Measurements from ENCODE around the gene KCNE3. TPM values are rescaled to one million over a fixed set of nuclear protein-coding genes. Genes with fewer than 3 reads are reported as not detected.
A peak's percentile ranks its signal among the peaks of the same experiment; 100 is the strongest.

The KCNE3 gene
- total and polyA plus RNA-seq, 2 of the 13 experiments (the other 11 are each of a cell fraction or from before 2014, with no cell fraction given) = 0.33 to 2.2 TPM

GRCh38 chr11:74462009-74462408 lies 5.3 kb downstream of the KCNE3 start (continued):
- no peak for TF ChIP-seq ZNF770 (CRISPR knock-in tag; IDR thresholded peaks at IDR 0.05)
- TF ChIP-seq ZNF569 (CRISPR knock-in tag; IDR thresholded peaks at IDR 0.05; ENCODE audit: borderline replicate concordance) = no peak
- no peak for TF ChIP-seq ZNF709 (CRISPR knock-in tag; IDR thresholded peaks at IDR 0.05)
- TF ChIP-seq ZNF766 (CRISPR knock-in tag; IDR thresholded peaks at IDR 0.05; ENCODE audit: borderline replicate concordance) = no peak
- TF ChIP-seq, protein P1, sequence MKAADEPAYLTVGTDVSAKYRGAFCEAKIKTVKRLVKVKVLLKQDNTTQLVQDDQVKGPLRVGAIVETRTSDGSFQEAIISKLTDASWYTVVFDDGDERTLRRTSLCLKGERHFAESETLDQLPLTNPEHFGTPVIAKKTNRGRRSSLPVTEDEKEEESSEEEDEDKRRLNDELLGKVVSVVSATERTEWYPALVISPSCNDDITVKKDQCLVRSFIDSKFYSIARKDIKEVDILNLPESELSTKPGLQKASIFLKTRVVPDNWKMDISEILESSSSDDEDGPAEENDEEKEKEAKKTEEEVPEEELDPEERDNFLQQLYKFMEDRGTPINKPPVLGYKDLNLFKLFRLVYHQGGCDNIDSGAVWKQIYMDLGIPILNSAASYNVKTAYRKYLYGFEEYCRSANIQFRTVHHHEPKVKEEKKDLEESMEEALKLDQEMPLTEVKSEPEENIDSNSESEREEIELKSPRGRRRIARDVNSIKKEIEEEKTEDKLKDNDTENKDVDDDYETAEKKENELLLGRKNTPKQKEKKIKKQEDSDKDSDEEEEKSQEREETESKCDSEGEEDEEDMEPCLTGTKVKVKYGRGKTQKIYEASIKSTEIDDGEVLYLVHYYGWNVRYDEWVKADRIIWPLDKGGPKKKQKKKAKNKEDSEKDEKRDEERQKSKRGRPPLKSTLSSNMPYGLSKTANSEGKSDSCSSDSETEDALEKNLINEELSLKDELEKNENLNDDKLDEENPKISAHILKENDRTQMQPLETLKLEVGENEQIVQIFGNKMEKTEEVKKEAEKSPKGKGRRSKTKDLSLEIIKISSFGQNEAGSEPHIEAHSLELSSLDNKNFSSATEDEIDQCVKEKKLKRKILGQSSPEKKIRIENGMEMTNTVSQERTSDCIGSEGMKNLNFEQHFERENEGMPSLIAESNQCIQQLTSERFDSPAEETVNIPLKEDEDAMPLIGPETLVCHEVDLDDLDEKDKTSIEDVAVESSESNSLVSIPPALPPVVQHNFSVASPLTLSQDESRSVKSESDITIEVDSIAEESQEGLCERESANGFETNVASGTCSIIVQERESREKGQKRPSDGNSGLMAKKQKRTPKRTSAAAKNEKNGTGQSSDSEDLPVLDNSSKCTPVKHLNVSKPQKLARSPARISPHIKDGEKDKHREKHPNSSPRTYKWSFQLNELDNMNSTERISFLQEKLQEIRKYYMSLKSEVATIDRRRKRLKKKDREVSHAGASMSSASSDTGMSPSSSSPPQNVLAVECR (CRISPR knock-in tag; IDR thresholded peaks at IDR 0.05; ENCODE audit: borderline replicate concordance) = no peak; the same call in 1 of the 2 replicates
- peak; percentile 73 for TF ChIP-seq HNF4A (CRISPR knock-in tag; IDR thresholded peaks at IDR 0.05)
- TF ChIP-seq BRCA1 (CRISPR knock-in tag; IDR thresholded peaks at IDR 0.05) = no peak
- TF ChIP-seq ZNF704 (CRISPR knock-in tag; IDR thresholded peaks at IDR 0.05; ENCODE audit: borderline replicate concordance) = no peak
- TF ChIP-seq ZNF589 (CRISPR knock-in tag; conservative IDR thresholded peaks at IDR 0.05) = no peak
- TF ChIP-seq SNAPC4 (CRISPR knock-in tag; IDR thresholded peaks at IDR 0.05) = peak; percentile 45; the same call in 1 of the 2 replicates
- TF ChIP-seq ZNF629 (CRISPR knock-in tag; conservative IDR thresholded peaks at IDR 0.05) = no peak

Data from HepG2 (cell line).